ENCODE data around the gene CARD19. TPM values are rescaled to one million over a fixed set of nuclear protein-coding genes. Genes with fewer than 3 reads are reported as not detected.
A peak's percentile ranks its signal among the peaks of the same experiment; 100 is the strongest.

Gene CARD19
- total and polyA plus RNA-seq, 9 of the 15 experiments (the other 6 are each of a cell fraction or from before 2014, with no cell fraction given): 0.90 to 34.9 (median 14.6) TPM

DNA sequence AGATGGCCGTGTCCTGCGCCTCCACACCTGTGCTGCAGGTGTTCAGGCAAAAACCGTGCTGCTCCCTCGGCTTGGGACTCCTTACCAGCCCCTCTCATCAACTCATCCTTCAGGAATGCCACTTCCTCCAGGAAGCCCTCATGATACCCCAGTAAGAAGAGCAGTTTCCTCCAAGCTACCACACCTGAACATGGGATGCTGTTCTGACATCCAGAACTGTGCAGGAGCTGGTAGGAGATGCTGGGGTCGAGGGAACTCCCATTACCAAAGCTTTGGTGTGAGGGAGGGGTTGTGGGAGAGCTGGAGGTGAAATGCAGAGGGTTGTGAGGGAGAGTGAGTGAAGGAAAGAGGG is 18.9 kb downstream of the CARD19 start (continued):
- TF ChIP-seq TAF15 (IDR thresholded peaks at IDR 0.05; ENCODE audit: low read depth, low read length): no peak
- no peak for TF ChIP-seq ZC3H4 (CRISPR knock-in tag; IDR thresholded peaks at IDR 0.05; ENCODE audit: borderline replicate concordance)
- TF ChIP-seq, protein P1, sequence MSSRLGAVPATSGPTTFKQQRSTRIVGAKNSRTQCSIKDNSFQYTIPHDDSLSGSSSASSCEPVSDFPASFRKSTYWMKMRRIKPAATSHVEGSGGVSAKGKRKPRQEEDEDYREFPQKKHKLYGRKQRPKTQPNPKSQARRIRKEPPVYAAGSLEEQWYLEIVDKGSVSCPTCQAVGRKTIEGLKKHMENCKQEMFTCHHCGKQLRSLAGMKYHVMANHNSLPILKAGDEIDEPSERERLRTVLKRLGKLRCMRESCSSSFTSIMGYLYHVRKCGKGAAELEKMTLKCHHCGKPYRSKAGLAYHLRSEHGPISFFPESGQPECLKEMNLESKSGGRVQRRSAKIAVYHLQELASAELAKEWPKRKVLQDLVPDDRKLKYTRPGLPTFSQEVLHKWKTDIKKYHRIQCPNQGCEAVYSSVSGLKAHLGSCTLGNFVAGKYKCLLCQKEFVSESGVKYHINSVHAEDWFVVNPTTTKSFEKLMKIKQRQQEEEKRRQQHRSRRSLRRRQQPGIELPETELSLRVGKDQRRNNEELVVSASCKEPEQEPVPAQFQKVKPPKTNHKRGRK (tag; IDR thresholded peaks at IDR 0.05): no peak
- no peak for TF ChIP-seq CBFA2T3 (IDR thresholded peaks at IDR 0.05)
- no peak for TF ChIP-seq KLF10 (CRISPR knock-in tag; IDR thresholded peaks at IDR 0.05)
- peak; percentile 60; the same call in 1 of the 2 replicates for TF ChIP-seq SMARCA5 (IDR thresholded peaks at IDR 0.05)

DNA sequence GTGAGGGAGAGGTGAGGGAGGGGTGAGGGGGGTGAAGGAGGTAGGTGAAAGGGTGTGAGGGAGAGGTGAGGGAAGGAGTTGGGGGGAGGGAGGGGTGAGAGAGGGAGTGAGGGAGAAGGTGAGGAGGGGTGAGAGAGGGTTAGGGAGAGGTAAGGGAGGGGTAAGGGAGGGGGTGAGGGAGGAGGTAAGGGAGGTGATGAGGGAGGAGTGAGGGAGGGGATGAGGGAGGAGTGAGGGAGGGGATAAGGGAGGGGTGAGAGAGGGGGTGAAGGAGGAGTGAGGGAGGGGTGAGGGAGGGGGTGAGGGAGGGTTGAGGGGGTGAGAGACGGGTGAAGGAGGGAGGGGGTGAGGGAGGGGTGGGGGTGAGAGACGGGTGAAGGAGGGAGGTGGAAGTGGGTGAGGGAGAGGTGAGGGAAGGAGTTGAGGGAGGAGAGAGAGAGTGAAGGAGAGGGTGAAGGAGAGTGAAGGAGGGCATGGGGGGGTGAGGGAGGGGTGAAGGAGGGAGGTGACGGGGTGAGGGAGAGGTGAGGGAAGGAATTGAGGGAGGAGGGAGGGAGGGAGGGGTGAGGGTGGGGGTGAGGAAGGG is 19.6 kb downstream of the CARD19 start:
- H3K4me3 ChIP-seq: no peak overlapping the region
- ATAC-seq (no peak), DNase-seq (ENCODE audit: extremely low read depth in 1 of 4, low spot score in 3 of 4) (peak in 2 of 4 experiments; percentile 46), FAIRE-seq (no peak)
- H3K9me1 ChIP-seq (ENCODE audit: control insufficient read depth, insufficient read depth, low read length): peaks cover 3% of the 10 kb centered on the region
- H3K27ac ChIP-seq (ENCODE audit: extremely low read depth, low read depth, low read length): no peak overlapping the region
- CTCF ChIA-PET (ENCODE audit: low intra/inter-chr PET ratio): no interaction called here
- no peak overlapping the region for H3K9ac ChIP-seq (ENCODE audit: insufficient read depth in 1 of 2, low read depth in 2 of 2, low read length in 2 of 2)
- WGBS (ENCODE audit: insufficient coverage, low coverage, missing lambda C conversion rate): no CpG with 5 or more reads among the region's 3 CpGs
- H2AFZ ChIP-seq (ENCODE audit: low read depth, low read length): no peak overlapping the region
- peaks cover 47 to 67% of the 10 kb centered on the region in 2 experiments for H3K4me1 ChIP-seq (replicated peaks in 1 of 2; ENCODE audit: control insufficient read depth in 2 of 2, insufficient read depth in 2 of 2, low read length in 2 of 2)
- H3K27me3 ChIP-seq (ENCODE audit: control insufficient read depth in 2 of 2, insufficient read depth in 2 of 2, low read length in 2 of 2): no peaks in the 10 kb centered on the region
- no peaks in the 10 kb centered on the region for H4K20me1 ChIP-seq (replicated peaks; ENCODE audit: control insufficient read depth, insufficient read depth, low read length)
- BruUV-seq (replicated peaks): no TSS peak
- H3K36me3 ChIP-seq (ENCODE audit: control insufficient read depth, insufficient read depth, low read length): peaks cover 5% of the 10 kb centered on the region; the same call in 1 of the 3 replicates
- intact Hi-C loops (cut with micrococcal nuclease): no loop called here
- POLR2A ChIA-PET: no interaction called here
- no peaks in the 10 kb centered on the region for H3K79me2 ChIP-seq (ENCODE audit: control insufficient read depth, insufficient read depth, low read length)
- no peaks in the 10 kb centered on the region for H3K9me3 ChIP-seq (replicated peaks; ENCODE audit: control insufficient read depth, insufficient read depth, low read depth, low read length)
- in situ Hi-C loops (cut with MboI): no loop called here
- peak; percentile 57; the same call in 1 of the 2 replicates for TF ChIP-seq ZNF263 (CRISPR knock-in tag; IDR thresholded peaks at IDR 0.05; ENCODE audit: borderline replicate concordance)
- TF ChIP-seq SRSF9 (IDR thresholded peaks at IDR 0.05; ENCODE audit: borderline replicate concordance, low read depth, low read length): no peak
- TF ChIP-seq SMARCB1 (IDR thresholded peaks at IDR 0.05; ENCODE audit: insufficient read length, low read depth): no peak
- TF ChIP-seq U2AF2 (optimal IDR thresholded peaks at IDR 0.05; ENCODE audit: low read depth, low read length): no peak
- H3K4me2 ChIP-seq (ENCODE audit: insufficient read depth, low read length): no peak overlapping the region

Measured in K562 (cell line).